GM12892 (cell line): ENCODE results near the gene IL1A.

Experiments
- POLR2A ChIP-seq: IDR thresholded peaks from 2 replicates; pipeline ENCODE4 v1.6.1; 2011; ENCODE audit warnings: low read depth, low read length, control low read depth
- POLR2AphosphoS5 ChIP-seq: IDR thresholded peaks from 2 replicates; pipeline ENCODE4 v1.6.1; 2011; ENCODE audit warnings: low read depth, low read length, control low read depth
- TAF1 ChIP-seq: IDR thresholded peaks from 2 replicates; pipeline ENCODE4 v1.6.1; 2011; ENCODE audit warnings: low read depth, mild to moderate bottlenecking, control low read depth, low read length, borderline replicate concordance

- TF ChIP-seq POLR2A (no peak), TAF1 (no peak), POLR2AphosphoS5 (no peak)
Observed at GRCh38 chr2:112820343-112820742, 36.0 kb upstream of the IL1A start.
